Stimulated activated CD8-positive, alpha-beta memory T cell treated with anti-CD3 and anti-CD28 coated beads, Interleukin-2, amount 100 ng/mL, for 48 hours (primary cell): ENCODE results near the gene HEBP1.
A peak's percentile ranks its signal among the peaks of the same experiment; 100 is the strongest.
"Not testable (repeated sequence)": the region's sequence is repeated elsewhere in the genome, so short reads cannot be mapped to it uniquely, and the experiment has no call there.

Source experiments
- DNase-seq, 2 donors: peaks; one replicate each; pipeline ENCODE4 v3.0.0-alpha.2; 2020; ENCODE audit warnings: low read depth in 2 of 2

The HEBP1 gene, protein sequence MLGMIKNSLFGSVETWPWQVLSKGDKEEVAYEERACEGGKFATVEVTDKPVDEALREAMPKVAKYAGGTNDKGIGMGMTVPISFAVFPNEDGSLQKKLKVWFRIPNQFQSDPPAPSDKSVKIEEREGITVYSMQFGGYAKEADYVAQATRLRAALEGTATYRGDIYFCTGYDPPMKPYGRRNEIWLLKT

DNA sequence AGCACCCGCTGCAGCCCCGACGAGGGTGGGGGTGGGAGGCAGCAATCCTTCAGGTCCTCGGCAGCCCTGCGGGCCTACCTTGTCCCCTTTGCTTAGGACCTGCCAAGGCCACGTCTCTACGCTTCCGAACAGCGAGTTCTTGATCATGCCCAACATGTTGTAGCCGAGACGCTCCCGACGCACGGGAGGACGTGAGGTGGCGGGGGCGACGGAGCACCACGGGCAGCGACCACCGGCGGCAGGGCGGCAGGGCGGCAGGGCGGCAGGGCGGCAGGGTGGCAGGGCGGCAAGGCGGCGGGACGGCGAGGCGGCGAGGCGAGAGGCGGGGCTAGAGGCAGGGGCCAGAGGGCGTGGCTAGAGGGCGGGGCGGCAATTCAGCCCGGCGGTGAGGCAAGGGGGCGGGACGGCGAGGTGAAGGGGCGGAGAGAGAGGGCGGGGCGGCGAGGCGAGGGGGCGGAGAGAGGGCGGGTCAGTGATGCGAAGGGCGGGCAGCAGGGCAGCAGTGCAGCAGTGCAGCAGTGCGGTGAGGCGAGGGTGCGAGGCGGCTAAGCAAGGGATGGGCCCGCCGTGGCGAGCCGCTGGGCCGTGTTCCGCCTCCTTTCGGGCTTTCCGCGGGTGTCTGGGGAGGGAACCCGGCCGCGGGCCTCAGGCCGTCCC, at the start of gene HEBP1:
TSS of gene HEBP1 (minus strand) at position 307 of the 657 bp plus-strand sequence. CDS start at position 156, 151 bp downstream.
- DNase-seq = peak; percentile 91 to 95

DNA sequence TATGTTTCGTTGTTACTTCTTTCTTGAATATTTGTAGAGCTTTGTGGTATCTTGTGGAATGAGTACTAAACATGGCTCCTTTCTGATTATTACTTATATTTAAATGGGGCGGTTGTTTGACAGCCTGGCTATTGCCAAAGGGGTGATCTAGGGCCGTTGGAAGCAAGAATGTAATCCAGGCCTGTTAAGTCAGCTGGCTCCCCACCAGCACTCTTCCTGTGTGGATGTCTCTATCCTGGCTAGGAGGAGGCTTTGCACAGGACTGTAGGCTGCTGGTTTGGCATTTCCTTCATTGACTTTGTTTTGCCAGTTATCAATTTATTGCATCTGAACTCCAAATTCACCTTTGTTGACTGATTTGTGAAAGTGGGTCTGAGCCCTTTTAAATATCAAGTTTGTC, 49.8 kb upstream of the HEBP1 start:
- DNase-seq = no peak

DNA sequence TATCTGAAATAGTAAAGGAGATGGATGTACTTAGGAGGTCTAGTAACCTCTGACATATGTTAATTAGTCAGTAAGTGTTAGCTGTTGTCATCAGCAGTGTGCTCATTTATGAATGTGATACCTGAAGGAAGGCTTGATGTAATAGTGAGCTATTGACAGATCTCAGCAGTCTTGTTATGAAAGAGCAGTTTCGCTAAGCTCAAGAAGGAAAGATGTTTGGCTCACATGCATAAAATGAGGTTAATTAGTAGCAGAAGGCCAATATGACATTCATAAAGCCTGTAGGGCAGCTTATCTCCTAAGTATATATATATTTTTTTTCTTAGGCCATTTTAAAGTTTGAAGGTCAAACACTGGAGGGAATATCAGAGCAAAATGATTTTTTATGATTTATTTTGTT, 46.9 kb upstream of the HEBP1 start:
- DNase-seq = no peak

- DNase-seq = no peak
Measured at GRCh38 chr12:13045816-13046215, 45.8 kb upstream of the HEBP1 start.

GRCh38 chr12:13044906-13045299, 44.8 kb upstream of the HEBP1 start:
- no peak for DNase-seq

- DNase-seq = peak; percentile 69 to 70
Measured at GRCh38 chr12:13044002-13044905, 44.2 kb upstream of the HEBP1 start, which contains the start of gene FAM234B. Gene FAM234B (plus strand): TSS chr12:13044381. CDS start chr12:13044404, 23 bp downstream.

- no peak for DNase-seq
Measured at GRCh38 chr12:13042666-13043230, 42.7 kb upstream of the HEBP1 start.

DNA sequence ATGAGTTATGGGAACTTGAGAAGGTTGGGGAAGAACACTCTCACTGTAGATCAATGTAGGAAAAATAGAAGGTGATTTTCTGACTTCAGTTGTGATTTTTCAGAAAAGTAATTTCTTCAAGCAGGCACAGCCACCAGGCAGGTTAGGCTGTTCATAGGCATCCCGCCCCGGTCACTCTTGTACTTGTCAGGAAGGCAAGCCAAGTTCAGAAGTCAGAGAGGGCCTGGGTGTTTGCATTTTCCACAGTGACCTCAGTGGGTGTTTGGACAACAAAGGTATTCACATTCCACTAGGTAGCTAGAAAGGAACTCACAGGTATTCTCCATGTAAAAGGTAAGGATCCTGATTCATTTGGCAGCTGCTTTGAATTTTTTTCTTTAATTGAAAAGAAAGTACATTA, 41.2 kb upstream of the HEBP1 start:
- DNase-seq = no peak

DNA sequence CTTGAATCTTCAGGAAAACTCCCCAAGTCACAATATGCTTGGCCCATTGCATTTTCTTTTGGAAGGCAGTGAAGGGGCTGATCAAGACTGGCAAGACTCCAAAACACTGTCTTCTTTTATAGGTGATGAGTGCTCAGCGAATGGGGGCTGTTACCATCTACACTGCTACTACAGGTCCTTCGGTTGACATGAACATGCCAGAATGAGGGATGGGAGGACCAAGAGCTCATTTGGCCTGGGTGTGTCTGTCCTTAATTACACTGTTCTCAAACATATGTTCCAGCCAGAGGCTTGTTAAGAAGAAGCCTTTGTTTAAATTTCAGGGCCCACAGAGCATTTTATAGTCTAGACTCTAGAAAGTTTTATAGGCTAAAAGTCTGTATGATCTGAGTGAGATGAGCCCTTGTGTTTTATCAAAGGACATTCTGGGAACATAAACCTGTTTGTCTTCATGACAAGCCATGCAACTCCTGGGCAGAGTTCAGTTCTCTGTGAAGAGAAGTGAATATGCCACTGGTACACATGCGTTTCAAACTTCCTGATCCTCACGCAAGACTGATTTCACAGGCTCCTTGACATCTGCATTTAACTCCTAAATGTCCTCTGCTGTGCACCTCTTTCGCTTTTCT, 39.4 kb upstream of the HEBP1 start:
- no peak for DNase-seq

- no peak for DNase-seq
Measured at GRCh38 chr12:13038491-13039161, 38.6 kb upstream of the HEBP1 start.

GRCh38 chr12:13036881-13037280, 36.8 kb upstream of the HEBP1 start:
- DNase-seq = no peak

DNA sequence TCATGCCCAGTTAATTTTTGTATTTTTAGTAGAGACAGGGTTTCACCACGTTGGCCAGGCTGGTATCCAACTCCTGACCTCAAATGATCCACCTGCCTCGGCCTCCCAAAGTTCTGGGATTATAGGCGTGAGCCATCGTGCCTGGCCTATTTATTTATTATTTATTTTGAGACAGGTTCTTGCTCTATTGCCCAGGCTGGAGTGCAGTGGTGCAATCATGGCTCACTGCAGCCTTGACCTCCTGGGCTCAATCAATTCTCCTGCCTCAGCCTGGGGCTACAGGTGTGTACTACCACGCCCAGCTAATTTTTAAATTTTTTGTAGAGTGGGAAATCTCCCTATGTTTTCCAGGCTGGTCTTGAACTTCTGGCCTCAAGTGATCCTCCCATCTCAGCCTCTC, 35.3 kb upstream of the HEBP1 start:
- DNase-seq = not testable (repeated sequence)

DNA sequence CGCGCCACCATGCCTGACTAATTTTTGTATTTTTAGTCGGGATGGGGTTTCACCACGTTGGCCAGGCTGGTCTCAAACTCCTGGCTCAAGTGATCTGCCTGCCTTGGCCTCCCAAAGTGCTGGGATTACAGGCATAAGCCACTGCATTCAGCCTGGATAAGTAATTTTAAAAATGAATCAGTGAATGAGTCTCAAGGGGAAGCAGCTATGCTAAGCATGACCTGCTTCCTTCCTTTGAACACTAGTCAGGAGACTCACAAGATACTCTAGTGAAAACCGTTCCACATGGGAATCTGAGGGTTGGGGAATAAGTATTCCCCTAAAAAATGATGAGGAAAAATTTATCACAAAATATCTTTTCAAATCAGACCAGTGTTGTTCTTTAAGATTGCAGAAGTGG, 33.4 kb upstream of the HEBP1 start:
- DNase-seq = no peak

- DNase-seq = no peak
Measured at GRCh38 chr12:13032164-13032563, 32.1 kb upstream of the HEBP1 start.

GRCh38 chr12:13030541-13031291, 30.7 kb upstream of the HEBP1 start:
- DNase-seq = no peak

- no peak for DNase-seq
Measured at GRCh38 chr12:13028825-13029570, 28.9 kb upstream of the HEBP1 start.

- no peak for DNase-seq
Measured at GRCh38 chr12:13027508-13027907, 27.4 kb upstream of the HEBP1 start.

GRCh38 chr12:13027032-13027431, 27.0 kb upstream of the HEBP1 start:
- DNase-seq = no peak

DNA sequence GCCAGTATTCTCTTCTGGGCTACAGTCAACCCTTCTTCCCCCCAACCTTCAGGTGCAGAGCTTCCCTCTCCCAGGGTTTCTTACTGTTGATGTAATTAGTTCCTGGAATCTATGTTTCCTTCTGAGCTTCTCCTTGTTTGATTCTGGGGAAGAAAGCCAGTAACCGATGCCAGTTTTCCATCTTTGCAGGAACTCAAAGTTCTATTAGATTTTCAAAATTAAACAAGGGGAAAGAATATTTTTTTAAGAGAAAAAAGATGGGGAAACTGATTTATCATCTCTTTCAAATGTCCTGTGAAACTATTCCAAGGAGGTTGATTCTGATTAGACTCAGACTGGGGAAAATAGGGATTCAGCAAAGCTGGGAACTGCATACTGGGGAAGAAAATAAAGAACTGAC, 26.2 kb upstream of the HEBP1 start:
- no peak for DNase-seq

GRCh38 chr12:13024531-13024916, 24.5 kb upstream of the HEBP1 start:
- DNase-seq = no peak
